HepG2 (cell line): ENCODE data around the gene GPR32. TPM values are rescaled to one million over a fixed set of nuclear protein-coding genes. Genes with fewer than 3 reads are reported as not detected.

ENCODE experiments used
- ATRX ChIP-seq: sonication (generic); formaldehyde crosslinking; IDR thresholded peaks from 2 replicates; pipeline ENCODE4 v1.4.0; 2020; ENCODE audit warnings: missing genetic modification reagents, borderline replicate concordance
- CHD2 ChIP-seq: IDR thresholded peaks from 2 replicates; pipeline ENCODE4 v1.6.1; 2011; ENCODE audit warnings: low read depth, low read length, improper control_type of control experiment
- GABPB1 ChIP-seq: IDR thresholded peaks from 2 replicates; pipeline ENCODE4 v1.6.1; 2016; ENCODE audit warnings: mild to moderate bottlenecking, missing genetic modification reagents, moderate library complexity, missing compliant biosample characterization
- KDM2A ChIP-seq: sonication (generic); formaldehyde crosslinking; IDR thresholded peaks from 2 replicates; pipeline ENCODE4 v1.4.0; 2020; ENCODE audit warnings: low read depth, missing genetic modification reagents, borderline replicate concordance
- MIER2 ChIP-seq: IDR thresholded peaks from 2 replicates; pipeline ENCODE4 v1.6.1; 2016; ENCODE audit warnings: missing biosample characterization, missing genetic modification reagents
- NR0B2 ChIP-seq: sonication (generic); formaldehyde crosslinking; IDR thresholded peaks from 2 replicates; pipeline ENCODE4 v1.4.0; 2020; ENCODE audit warnings: mild to moderate bottlenecking, missing genetic modification reagents
- NR2F1 ChIP-seq, 2 experiments: fragments of 450-650 bp in 1 of 2; formaldehyde crosslinking in 1 of 2; IDR thresholded peaks; 2 replicates each; pipeline versions ENCODE4 v1.5.0 to v1.6.1; 2016 to 2020; ENCODE audit warnings: mild to moderate bottlenecking in 1 of 2, missing compliant biosample characterization in 1 of 2, missing genetic modification reagents in 1 of 2, moderate library complexity in 1 of 2
- POLR2AphosphoS2 ChIP-seq: IDR thresholded peaks from 2 replicates; pipeline ENCODE4 v1.6.1; 2011; ENCODE audit warnings: low read depth, low read length, improper control_type of control experiment
- RFX3 ChIP-seq: IDR thresholded peaks from 2 replicates; pipeline ENCODE4 v1.6.1; 2016; ENCODE audit warnings: missing biosample characterization, missing genetic modification reagents
- ZNF256 ChIP-seq: sonication (generic); formaldehyde crosslinking; conservative IDR thresholded peaks from 2 replicates; pipeline ENCODE4 v1.4.0; 2020; ENCODE audit warnings: missing genetic modification reagents
- ZNF281 ChIP-seq: sonication (generic); formaldehyde crosslinking; IDR thresholded peaks from 2 replicates; pipeline ENCODE4 v1.4.0; 2020; ENCODE audit warnings: missing genetic modification reagents, borderline replicate concordance
- ZNF335 ChIP-seq: sonication (generic); formaldehyde crosslinking; IDR thresholded peaks from 2 replicates; pipeline ENCODE4 v1.4.0; 2020; ENCODE audit warnings: missing genetic modification reagents
- ZNF574 ChIP-seq: sonication (generic); formaldehyde crosslinking; IDR thresholded peaks from 2 replicates; pipeline ENCODE4 v1.4.0; 2020; ENCODE audit warnings: missing genetic modification reagents
- ZNF644 ChIP-seq: IDR thresholded peaks from 2 replicates; pipeline ENCODE4 v1.6.1; 2016; ENCODE audit warnings: low read depth
- ZNF883 ChIP-seq: sonication (generic); formaldehyde crosslinking; IDR thresholded peaks from 2 replicates; pipeline ENCODE4 v1.5.1; 2020; ENCODE audit warnings: mild to moderate bottlenecking, missing genetic modification reagents; ENCODE audit errors: not compliant biosample characterization
- polyA plus RNA-seq, 8 experiments: library from polyadenylated mRNA; depleted of rRNA in 3 of 8; stranded (reverse) in 7 of 8; unstranded in 1 of 8; fragments of >200 nt; fragmentation: Illumina TruSeq in 4 of 8; extraction: Trizol in 4 of 8; gene quantifications; 2 replicates each; pipeline versions ENCODE4 v1.2.1 to v1.2.3, GENCODE V29; 2011 to 2016; ENCODE audit warnings: low read depth in 4 of 8, missing spikeins in 1 of 8, mixed read lengths in 1 of 8; ENCODE audit not compliant: insufficient read depth in 1 of 8
- total RNA-seq, 5 experiments: library from RNA; depleted of rRNA; stranded (reverse); fragments of >200 nt; fragmentation: Illumina TruSeq; extraction: Trizol; gene quantifications; 2 replicates each; pipeline ENCODE4 v1.2.3, GENCODE V29; 2016; ENCODE audit warnings: low read depth in 1 of 5
- TF ChIP-seq, protein P1 (sequence below): sonication (generic); formaldehyde crosslinking; IDR thresholded peaks from 2 replicates; pipeline ENCODE4 v1.9.0; 2021; ENCODE audit warnings: mild to moderate bottlenecking, missing genetic modification reagents

The GPR32 gene
- total and polyA plus RNA-seq, 2 of the 13 experiments (the other 11 are each of a cell fraction or from before 2014, with no cell fraction given), result not detected

DNA sequence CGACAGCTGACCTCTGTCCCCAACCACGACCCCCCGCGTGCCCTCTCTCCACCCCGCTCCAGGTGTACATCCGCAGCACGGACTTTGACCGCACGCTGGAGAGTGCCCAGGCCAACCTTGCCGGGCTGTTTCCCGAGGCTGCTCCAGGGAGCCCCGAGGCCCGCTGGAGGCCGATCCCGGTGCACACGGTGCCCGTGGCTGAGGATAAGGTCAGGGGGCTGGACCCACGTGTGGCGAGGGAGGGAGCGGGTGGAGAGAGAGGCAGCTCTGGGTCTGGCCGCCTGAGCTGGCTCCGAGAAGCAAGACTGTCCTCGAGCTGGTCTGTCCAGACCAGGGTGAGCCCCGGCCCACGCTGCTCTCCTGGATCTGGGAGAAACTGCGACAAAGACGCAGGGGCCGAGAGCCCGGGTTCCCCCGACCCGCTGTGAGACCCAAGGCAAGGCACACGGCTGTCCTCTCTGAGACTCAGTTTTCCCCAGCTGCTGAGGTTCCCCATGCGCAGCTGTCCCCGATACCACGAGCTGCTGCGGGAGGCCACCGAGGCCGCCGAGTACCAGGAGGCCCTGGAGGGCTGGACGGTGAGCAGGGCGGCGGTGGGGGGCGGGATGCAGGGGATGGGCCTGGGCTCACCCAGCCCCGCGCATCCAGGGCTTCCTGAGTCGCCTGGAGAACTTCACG, 21.5 kb downstream of the GPR32 start (continued):
- TF ChIP-seq KDM2A (CRISPR knock-in tag) (peak; percentile 69; the same call in 1 of the 2 replicates), ZNF574 (CRISPR knock-in tag) (0 out of 2 replicates have a peak, but pooled peaks have one; percentile 13), ZNF883 (CRISPR knock-in tag) (no peak), CHD2 (peak; percentile 23; the same call in 1 of the 2 replicates), POLR2AphosphoS2 (peak; percentile 38; the same call in 1 of the 2 replicates), RFX3 (no peak), MIER2 (CRISPR knock-in tag) (0 out of 2 replicates have a peak, but pooled peaks have one; percentile 20), ZNF281 (CRISPR knock-in tag) (peak; percentile 44; the same call in 1 of the 2 replicates), ATRX (CRISPR knock-in tag) (no peak), NR2F1 (CRISPR knock-in tag; IDR thresholded peaks at IDR 0.05) (peak in 1 of 2 experiments; percentile 89; a peak in 2 of 4 replicates), NR0B2 (CRISPR knock-in tag) (no peak), ZNF644 (CRISPR knock-in tag) (peak; percentile 21; the same call in 1 of the 2 replicates), ZNF256 (CRISPR knock-in tag) (no peak), ZNF335 (CRISPR knock-in tag) (peak; percentile 68; the same call in 1 of the 2 replicates), GABPB1 (CRISPR knock-in tag) (peak; percentile 35; the same call in 1 of the 2 replicates)
- TF ChIP-seq, protein P1, sequence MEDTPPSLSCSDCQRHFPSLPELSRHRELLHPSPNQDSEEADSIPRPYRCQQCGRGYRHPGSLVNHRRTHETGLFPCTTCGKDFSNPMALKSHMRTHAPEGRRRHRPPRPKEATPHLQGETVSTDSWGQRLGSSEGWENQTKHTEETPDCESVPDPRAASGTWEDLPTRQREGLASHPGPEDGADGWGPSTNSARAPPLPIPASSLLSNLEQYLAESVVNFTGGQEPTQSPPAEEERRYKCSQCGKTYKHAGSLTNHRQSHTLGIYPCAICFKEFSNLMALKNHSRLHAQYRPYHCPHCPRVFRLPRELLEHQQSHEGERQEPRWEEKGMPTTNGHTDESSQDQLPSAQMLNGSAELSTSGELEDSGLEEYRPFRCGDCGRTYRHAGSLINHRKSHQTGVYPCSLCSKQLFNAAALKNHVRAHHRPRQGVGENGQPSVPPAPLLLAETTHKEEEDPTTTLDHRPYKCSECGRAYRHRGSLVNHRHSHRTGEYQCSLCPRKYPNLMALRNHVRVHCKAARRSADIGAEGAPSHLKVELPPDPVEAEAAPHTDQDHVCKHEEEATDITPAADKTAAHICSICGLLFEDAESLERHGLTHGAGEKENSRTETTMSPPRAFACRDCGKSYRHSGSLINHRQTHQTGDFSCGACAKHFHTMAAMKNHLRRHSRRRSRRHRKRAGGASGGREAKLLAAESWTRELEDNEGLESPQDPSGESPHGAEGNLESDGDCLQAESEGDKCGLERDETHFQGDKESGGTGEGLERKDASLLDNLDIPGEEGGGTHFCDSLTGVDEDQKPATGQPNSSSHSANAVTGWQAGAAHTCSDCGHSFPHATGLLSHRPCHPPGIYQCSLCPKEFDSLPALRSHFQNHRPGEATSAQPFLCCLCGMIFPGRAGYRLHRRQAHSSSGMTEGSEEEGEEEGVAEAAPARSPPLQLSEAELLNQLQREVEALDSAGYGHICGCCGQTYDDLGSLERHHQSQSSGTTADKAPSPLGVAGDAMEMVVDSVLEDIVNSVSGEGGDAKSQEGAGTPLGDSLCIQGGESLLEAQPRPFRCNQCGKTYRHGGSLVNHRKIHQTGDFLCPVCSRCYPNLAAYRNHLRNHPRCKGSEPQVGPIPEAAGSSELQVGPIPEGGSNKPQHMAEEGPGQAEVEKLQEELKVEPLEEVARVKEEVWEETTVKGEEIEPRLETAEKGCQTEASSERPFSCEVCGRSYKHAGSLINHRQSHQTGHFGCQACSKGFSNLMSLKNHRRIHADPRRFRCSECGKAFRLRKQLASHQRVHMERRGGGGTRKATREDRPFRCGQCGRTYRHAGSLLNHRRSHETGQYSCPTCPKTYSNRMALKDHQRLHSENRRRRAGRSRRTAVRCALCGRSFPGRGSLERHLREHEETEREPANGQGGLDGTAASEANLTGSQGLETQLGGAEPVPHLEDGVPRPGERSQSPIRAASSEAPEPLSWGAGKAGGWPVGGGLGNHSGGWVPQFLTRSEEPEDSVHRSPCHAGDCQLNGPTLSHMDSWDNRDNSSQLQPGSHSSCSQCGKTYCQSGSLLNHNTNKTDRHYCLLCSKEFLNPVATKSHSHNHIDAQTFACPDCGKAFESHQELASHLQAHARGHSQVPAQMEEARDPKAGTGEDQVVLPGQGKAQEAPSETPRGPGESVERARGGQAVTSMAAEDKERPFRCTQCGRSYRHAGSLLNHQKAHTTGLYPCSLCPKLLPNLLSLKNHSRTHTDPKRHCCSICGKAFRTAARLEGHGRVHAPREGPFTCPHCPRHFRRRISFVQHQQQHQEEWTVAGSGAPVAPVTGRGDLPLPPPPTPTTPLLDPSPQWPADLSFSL, result no peak
